Measurements from ENCODE around the gene HRH1.

GRCh38 chr3:11198070-11198469 lies 43.8 kb downstream of the HRH1 start:
- TF ChIP-seq CTCF (IDR thresholded peaks at IDR 0.05): no peak
- no peak for TF ChIP-seq ZFX (IDR thresholded peaks at IDR 0.05; ENCODE audit: borderline replicate concordance)
